HUES64 (cell line): ENCODE data around the gene FKBP9.
"Not testable (repeated sequence)": the region's sequence is repeated elsewhere in the genome, so short reads cannot be mapped to it uniquely, and the experiment has no call there.

Source experiments
- H3K27ac ChIP-seq: 2 replicates; pipeline ENCODE4 v1.7.0; 2013; ENCODE audit warnings: low read depth, low read length, inconsistent platforms
- H3K27me3 ChIP-seq: 2 replicates; pipeline ENCODE4 v1.6.1; 2013; ENCODE audit warnings: mild to moderate bottlenecking, low read length; ENCODE audit not compliant: insufficient read depth
- H3K36me3 ChIP-seq: 2 replicates; pipeline ENCODE4 v1.6.1; 2013; ENCODE audit warnings: mild to moderate bottlenecking, low read length; ENCODE audit not compliant: insufficient read depth
- H3K4me1 ChIP-seq: 2 replicates; pipeline ENCODE4 v1.6.1; 2013; ENCODE audit warnings: mild to moderate bottlenecking, low read length, moderate library complexity; ENCODE audit not compliant: insufficient read depth
- H3K4me3 ChIP-seq: 2 replicates; pipeline ENCODE4 v1.5.1; 2013; ENCODE audit warnings: mild to moderate bottlenecking, low read length, moderate library complexity
- H3K9ac ChIP-seq: 2 replicates; pipeline ENCODE4 v1.6.1; 2013; ENCODE audit warnings: mild to moderate bottlenecking, low read depth, low read length
- H3K9me3 ChIP-seq: 2 replicates; pipeline ENCODE4 v1.6.1; 2013; ENCODE audit warnings: low read depth, low read length; ENCODE audit not compliant: insufficient read depth
- WGBS: fragments of 150-250, 120-280 bp; methylation state at CpG from one replicate; pipeline ENCODE4 v1.1.7; 2013; ENCODE audit warnings: missing lambda C conversion rate; 5-methylcytosine and 5-hydroxymethylcytosine counted together

The FKBP9 gene

DNA sequence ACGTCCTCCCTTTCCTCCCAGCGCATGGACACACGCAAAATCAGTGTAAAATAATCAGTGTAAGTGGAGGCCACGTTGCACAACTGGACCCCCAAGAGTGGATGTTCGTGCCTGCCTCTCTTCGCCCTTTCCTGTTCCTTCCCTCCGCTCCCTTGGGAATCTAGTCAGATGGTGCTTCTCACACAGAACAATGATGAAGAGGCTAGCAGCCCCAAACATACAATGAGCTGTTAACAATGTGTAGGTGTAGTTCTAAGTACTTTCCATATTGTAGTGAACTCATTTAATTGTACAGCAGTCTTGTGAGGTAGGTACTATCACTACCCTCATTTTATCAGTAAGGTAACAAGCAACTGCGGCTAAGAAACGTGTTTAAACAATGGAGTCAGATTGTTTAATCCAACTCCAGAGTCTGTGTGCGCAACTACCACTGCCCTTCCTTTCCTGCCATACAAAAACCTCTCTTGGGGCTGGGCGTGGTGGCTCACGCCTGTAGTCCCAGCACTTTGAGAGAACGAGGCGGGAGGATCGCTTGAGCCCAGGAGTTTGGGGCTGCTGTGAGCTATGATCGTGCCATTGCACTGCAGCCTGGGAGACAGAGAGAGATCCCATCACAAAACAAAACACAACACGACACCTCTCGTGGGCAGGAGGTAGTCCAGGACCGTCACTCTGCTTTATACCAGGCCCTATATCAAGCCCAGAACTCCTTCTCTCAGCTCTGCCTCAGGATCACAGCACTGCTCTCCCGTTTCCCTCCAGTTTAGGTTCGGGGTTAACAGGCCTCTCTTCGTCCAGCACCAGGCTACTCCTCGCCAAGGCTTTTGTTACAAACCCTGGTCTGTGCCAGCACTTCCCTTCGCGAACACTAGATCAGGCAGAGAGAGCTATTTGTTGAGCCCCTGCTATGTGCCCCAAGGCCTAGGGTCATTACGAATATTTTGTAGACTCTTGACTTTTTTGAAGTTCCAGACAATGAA is 1.1 kb downstream of the FKBP9 start:
- H3K9ac ChIP-seq, result peak overlapping the region; percentile 68
- 75% methylated on average over 23 of the region's 26 CpGs for WGBS

DNA sequence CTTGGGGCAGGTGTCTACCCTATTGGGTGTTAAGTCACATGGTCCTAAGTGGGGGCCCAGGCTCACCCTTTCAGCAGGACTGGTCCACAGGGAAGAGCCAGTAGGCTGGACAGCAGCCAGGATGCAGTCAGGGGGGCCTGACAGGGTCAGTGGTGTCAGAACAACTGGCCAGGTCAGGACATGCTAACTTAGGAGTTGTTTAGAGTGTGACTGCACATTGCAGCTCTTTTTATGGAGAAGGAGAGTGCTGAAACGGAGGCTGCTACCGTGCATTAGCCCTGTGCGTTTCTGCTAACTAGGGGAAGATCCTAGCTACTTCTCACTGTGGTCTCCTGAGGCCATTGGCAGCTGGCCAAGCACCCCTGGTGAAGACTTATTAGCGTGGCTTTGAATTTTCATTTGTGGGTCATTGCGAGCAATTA is 6.7 kb downstream of the FKBP9 start:
- H3K27ac ChIP-seq, H3K9ac ChIP-seq, H3K4me3 ChIP-seq, H3K36me3 ChIP-seq, H3K4me1 ChIP-seq, H3K9me3 ChIP-seq: not testable (repeated sequence)
- WGBS, result 86% methylated on average over 4 of the region's 5 CpGs
- peaks cover 15% of the 10 kb centered on the region for H3K27me3 ChIP-seq

More for the DNA sequence above, 1.1 kb downstream of the FKBP9 start:
- Histone ChIP-seq H3K27me3 (peaks cover 52% of the 10 kb centered on the region), H3K4me1 (peaks cover 4% of the 10 kb centered on the region; the same call in 1 of the 2 replicates), H3K36me3 (no peaks in the 10 kb centered on the region), H3K9me3 (no peaks in the 10 kb centered on the region), H3K4me3 (peak overlapping the region; percentile 73), H3K27ac (no peak overlapping the region)

DNA sequence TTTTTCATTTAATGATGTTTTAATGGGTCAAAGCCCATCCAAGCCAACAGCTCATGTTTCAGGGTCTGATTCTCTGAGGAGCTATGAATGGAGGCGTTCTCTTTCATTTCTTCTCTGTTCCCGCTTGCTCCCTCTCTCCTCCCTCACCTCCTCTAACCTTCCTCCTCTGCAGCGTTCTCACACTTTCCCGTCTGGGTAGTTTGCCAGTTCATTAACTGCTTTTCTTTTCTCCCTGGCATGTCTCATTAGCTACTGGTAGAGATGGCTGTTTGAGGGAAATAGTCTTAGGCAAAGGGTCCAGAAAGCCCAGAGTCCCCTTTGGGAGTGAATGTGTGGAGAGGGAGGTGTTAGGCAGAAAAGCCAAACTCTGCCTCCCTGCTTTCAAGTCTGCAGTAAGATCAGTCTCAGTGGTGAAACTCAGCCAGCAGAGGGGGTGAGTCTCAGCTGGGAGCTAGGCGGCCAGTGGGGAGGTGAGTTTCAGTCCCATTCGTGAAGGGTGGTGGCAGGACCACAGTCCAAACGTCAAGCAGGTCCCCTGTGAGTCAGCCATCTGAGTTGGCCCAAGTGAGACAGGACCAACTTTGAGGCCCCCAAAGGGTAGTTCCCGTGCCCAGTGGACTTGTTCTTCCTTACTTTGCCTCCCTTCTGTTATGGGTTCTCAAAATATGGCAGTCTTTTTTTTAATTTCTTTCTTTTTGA is 7.4 kb downstream of the FKBP9 start:
- not testable (repeated sequence) for H3K9me3 ChIP-seq, H3K4me3 ChIP-seq, H3K27ac ChIP-seq, H3K9ac ChIP-seq, H3K36me3 ChIP-seq, H3K4me1 ChIP-seq
- peaks cover 10% of the 10 kb centered on the region for H3K27me3 ChIP-seq
- 34% methylated on average over 4 of the region's 8 CpGs for WGBS

- not testable (repeated sequence) for H3K9me3 ChIP-seq, H3K4me3 ChIP-seq, H3K36me3 ChIP-seq, H3K9ac ChIP-seq, H3K27me3 ChIP-seq, H3K27ac ChIP-seq, H3K4me1 ChIP-seq
- 88% methylated on average over 1 of the region's 5 CpGs for WGBS
Measured at GRCh38 chr7:32966489-32967267, 9.4 kb downstream of the FKBP9 start.

GRCh38 chr7:32967268-32967582 is 10.0 kb downstream of the FKBP9 start:
- WGBS, result 93% methylated on average over 2 of the region's 4 CpGs
- H3K4me1 ChIP-seq, H3K27me3 ChIP-seq, H3K9ac ChIP-seq, H3K4me3 ChIP-seq, H3K36me3 ChIP-seq, H3K27ac ChIP-seq, H3K9me3 ChIP-seq: not testable (repeated sequence)

DNA sequence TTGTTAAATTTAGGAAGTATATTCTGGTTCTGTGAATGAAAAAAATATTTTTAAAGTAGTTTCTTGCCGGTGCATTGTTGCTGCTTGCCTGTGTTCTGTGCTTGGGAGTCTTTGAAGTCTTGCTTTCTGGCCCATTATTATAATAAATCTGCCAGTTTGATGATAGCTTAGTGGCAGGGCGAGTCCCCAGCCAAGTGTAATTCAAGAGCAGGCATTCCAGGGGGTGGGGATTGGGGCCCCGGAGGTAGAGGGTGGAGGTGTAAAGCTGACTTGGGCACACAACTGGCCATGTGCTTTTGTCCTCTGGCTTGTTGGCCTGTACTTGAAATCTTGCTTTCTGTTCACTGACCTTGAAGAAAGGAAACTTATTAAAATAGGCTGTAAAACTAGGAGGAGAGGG is 14.7 kb downstream of the FKBP9 start:
- not testable (repeated sequence) for H3K9me3 ChIP-seq, H3K4me1 ChIP-seq, H3K9ac ChIP-seq, H3K27me3 ChIP-seq, H3K4me3 ChIP-seq, H3K36me3 ChIP-seq, H3K27ac ChIP-seq
- 95% methylated on average over 1 of the region's 3 CpGs for WGBS

- not testable (repeated sequence) for H3K9ac ChIP-seq, H3K36me3 ChIP-seq
Measured at GRCh38 chr7:32977159-32977558, 19.9 kb downstream of the FKBP9 start.

GRCh38 chr7:32979246-32979645 is 22.0 kb downstream of the FKBP9 start:
- not testable (repeated sequence) for H3K4me3 ChIP-seq, H3K9me3 ChIP-seq, H3K36me3 ChIP-seq, H3K9ac ChIP-seq, H3K4me1 ChIP-seq, H3K27me3 ChIP-seq, H3K27ac ChIP-seq
- WGBS, result 99% methylated on average over 4 of the region's 6 CpGs

More at GRCh38 chr7:32977159-32977558, 19.9 kb downstream of the FKBP9 start:
- not testable (repeated sequence) for H3K27me3 ChIP-seq, H3K4me3 ChIP-seq, H3K9me3 ChIP-seq, H3K4me1 ChIP-seq, H3K27ac ChIP-seq
- WGBS, result 94% methylated on average over 2 of the region's 2 CpGs

- no CpG with 5 or more reads among the region's 2 CpGs for WGBS
- not testable (repeated sequence) for H3K9me3 ChIP-seq, H3K27me3 ChIP-seq, H3K9ac ChIP-seq, H3K36me3 ChIP-seq, H3K4me3 ChIP-seq, H3K27ac ChIP-seq, H3K4me1 ChIP-seq
Measured at GRCh38 chr7:32979902-32980301, 22.7 kb downstream of the FKBP9 start.

DNA sequence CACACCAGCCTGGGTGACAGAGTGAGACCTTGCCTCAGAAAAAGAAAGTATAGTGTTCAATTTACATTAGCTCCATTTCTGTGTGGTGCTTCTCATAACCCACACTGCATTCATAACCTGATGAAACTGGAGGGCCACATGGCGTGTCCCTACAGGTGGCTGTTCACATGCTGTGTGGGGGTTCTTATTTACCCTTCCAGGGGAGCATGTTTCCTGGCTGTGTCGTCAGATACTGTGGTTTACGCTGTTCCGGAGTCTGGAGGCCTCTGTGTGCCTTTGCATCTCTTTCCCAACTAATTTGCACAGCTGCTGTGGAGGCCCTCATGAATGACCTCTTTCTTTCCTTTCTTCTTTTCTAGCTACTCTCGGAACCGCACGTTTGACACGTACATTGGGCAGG is 30.9 kb downstream of the FKBP9 start:
- not testable (repeated sequence) for H3K9me3 ChIP-seq
- 93% methylated on average over 6 of the region's 8 CpGs for WGBS

DNA sequence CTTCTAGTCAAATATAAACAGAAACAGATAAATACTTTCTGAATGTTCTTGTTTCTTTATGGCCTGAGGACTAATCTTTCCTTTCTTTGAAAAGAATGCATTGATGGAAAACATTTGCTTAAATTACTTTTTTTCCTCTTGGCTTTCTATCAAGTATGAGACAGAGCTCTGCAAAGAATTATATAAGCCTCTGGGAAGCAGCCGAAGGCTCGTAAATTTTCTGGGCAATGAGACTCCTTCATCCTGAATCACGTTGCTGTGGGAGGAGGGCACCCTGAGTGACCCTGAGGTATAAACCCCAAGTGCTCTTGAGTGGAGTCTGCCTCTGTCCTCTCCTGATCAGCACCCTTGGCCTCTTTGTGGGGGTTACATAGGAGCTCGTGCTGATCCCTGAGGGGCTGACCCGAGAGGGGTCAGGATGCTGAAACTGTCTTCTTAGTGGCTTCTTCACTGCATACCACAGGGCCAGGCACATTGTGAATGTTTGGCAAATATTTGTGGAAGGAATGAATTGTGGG is 33.9 kb downstream of the FKBP9 start:
- H3K27me3 ChIP-seq, H3K9me3 ChIP-seq, H3K36me3 ChIP-seq, H3K9ac ChIP-seq, H3K4me1 ChIP-seq, H3K27ac ChIP-seq, H3K4me3 ChIP-seq: not testable (repeated sequence)
- WGBS, result 87% methylated on average over 2 of the region's 5 CpGs

More for the DNA sequence above, 30.9 kb downstream of the FKBP9 start:
- H3K27ac ChIP-seq, H3K4me3 ChIP-seq, H3K4me1 ChIP-seq, H3K27me3 ChIP-seq, H3K36me3 ChIP-seq, H3K9ac ChIP-seq: not testable (repeated sequence)
